Central memory CD4-positive, alpha-beta T cell (primary cell): ENCODE measurements around the gene NPDC1.
A peak's percentile ranks its signal among the peaks of the same experiment; 100 is the strongest.
"Not testable (repeated sequence)": the region's sequence is repeated elsewhere in the genome, so short reads cannot be mapped to it uniquely, and the experiment has no call there.

Experiments
- DNase-seq: peaks from one replicate; pipeline ENCODE4 v3.0.0; 2022

The NPDC1 gene

DNA sequence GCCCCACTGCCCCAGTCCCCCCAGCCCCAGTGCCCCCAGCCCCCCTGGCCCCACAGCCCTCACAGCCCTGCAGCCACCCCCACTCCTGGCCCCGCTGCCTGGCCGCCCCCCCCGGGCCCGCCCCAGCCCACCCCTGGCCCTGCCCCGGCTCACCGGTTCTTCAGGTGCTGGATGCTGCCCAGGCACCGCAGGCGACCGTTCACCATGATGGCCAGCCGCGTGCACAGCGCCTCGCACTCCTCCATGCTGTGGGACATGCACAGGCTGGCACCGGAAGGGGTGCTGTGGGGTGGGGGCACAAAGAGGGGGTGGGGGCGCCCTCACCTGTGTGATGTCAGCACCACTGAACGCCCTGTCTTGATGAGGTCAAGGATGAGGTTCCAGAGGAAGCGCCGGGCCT, 36.8 kb downstream of the NPDC1 start:
- DNase-seq, result no peak

DNA sequence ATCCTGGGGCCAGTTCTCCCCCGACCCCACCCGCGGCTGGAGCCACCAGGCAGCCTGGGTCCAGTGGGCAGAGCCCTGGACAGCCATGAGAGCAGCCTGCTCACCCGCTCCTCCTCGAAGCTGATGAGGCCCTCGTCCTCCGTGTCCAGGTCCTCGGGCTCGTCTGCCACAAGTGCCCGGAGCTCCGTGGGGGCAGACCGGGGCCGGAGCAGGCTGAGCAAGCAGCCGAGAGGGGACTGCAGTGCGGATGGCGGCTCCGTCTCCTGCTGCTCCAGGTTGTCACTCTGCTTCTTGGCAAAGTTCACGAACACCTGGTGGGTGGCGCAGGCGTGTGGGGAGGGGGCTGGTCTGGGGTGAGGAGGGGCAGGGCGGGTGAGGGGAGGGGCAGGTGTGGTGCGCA, 37.7 kb downstream of the NPDC1 start:
- DNase-seq, result no peak

DNA sequence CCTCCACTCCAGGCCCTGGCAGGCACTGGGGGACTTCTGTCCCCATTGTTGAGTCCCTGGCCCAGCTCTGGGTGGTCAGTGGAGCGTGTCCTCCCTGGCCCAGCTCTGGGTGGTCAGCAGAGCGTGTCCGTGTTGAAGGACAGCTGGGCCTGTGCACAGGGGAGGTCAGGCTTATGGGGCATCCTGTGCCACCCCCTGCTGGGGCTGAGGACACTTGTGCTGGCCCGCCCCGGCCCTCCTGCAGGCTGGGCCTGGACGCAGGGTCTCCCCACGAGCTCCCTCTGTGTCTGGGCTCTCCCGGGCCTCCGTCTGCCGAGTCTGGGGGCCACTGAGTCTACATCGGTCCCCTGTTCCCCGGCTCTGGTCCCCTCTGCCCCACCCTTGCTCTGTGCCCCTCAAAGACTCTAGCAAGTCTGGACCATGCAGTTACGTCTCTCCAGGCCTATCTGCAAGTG, 38.1 kb downstream of the NPDC1 start:
- no peak for DNase-seq

DNA sequence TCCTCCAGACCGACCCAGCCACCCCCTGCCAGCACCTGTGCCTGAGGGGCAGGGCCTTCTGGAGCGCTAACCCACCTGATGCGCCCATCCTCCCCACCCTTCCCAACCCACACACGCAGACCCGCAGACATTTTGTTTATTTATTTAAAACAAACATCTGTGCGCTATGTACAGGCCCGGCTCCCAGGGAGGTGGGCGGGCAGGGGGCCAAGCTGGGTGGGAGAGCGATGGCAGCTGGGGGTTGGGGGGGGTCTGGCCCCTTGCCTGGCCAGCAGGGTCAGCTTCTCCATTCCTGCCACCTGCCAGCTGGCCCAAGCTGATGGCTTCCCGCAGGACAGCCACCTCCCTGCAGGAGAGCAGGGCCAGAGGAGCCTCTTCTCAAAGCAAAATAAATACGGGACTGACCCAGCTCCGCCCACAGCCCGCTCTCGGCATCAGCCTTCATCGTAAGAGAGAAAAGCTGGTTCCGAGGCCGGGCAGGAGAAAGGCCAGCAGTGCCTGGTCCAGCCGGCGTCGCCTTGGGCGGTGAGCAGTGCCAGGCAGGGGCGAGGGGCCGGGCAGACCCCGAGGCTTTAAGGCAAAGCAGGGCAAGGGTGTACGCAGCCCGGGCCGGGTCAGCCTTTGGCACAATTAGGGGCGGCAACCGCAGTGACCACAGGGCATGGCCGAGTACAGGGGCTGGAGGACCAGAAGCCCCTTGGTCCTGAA, 38.7 kb downstream of the NPDC1 start:
- DNase-seq, result no peak

DNA sequence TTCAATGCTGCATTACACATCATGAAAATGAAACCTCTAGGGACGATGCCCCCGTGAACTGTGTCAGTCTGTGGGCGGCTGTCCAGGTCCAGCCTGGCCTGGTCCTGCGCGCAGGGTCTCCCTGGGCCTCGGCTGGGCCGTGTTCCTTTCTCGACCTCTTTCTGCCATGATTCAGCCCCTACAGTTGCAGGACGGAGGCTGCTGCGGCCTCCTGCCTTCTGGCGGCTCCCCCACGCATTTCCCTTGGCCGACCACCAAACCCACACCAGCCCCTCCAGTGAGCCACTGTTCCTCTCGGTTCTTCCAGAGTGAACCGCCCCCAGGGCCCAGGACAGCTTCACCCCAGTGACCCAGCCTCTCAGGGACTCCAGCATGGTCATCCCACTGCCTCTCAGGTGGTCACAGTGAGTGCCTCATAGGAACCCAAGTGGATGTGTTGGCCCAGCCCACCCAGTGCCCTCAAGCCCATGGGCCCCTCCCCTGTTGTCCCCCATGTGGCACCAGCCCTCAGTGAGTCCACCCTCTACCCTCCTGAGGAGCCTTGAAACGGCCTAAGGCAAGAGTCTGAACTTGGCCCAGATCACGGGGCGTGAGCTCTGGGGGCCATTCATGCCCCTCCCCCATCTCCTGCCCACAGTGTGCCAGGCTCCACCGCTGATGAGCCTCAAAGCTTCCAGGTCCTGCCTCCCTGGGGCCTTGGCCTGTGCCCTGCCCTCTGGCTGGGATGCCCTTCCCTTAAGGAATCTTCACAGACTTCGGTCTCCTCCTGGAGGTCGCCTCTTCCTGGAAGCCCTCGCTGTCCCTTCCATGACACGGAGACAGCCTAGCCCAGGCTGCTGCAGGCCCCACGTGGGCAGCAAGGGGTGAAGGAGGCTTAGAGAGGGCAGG, 39.6 kb downstream of the NPDC1 start:
- no peak for DNase-seq

DNA sequence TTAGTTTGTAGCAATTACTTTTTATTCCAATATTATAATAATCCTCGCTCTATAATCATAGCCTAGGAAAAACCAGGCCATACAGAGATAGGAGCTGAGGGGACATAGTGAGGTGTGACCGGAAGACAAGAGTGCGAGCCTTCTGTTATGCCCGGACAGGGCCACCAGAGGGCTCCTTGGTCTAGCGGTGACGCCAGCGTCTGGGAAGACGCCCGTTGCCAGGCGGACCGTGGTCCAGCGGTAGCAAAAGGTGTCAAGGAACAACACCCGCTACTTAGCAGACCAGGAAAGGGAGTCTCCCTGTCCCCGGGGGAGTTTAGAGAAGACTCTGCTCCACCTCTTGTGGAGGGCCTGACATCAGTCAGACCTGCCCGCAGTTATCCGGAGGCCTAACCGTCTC, 41.7 kb downstream of the NPDC1 start:
- DNase-seq, result not testable (repeated sequence)

DNA sequence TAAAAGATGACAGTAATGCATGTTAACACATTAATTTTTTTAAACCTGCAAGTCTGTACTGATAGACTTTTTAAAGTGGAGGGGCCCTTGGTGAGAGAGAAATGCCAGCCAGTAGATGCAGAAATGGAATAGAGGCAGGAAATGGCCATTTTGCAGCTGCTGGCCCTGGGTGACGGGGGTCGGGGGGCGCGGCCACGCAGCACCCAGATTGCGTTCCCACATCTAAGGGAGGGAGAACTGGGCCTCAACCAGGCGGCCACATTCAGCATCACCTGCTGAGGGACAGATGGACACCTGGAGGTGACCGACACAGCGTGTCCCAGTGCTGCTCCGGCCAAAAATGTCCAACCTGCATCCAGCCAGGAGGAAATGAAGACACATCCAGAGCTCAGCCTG, 43.3 kb downstream of the NPDC1 start:
- DNase-seq, result no peak

DNA sequence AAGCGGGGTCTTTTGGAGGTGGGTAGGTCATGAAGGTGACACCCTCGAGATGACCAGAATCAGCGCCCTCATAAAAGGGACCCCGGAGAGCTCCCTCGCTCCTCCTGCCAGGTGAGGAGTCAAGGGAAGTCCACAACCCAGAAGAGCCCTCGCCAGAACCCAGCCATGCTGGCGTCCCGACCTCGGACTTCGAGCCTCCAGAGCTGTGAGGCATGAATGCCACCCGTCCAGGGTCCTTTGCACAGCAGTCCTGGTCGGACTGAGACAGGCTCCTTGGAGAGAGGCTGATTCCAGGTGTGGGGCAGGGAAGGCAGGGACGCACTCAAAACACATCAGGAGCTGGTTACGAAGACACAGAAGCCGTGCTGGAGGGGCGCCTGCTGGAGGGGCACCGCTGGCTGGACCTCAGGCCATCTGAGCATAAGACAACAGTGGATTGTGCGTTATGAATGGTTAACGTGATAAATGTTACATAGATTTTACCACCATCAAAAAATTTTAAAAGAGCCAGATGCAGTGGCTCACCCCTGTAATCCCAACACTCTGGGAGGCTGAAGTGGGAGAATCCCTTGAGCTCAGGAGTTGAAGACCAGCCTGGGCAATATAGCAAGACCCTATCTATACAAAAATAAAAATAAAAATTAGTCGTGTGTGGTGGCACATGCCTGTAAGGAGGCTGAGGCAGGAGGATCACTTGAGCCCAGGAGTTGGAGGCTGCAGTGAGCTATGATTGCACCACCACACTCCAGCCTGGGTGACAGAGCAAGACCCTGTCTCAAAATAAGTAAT, 43.9 kb downstream of the NPDC1 start:
- no peak for DNase-seq

DNA sequence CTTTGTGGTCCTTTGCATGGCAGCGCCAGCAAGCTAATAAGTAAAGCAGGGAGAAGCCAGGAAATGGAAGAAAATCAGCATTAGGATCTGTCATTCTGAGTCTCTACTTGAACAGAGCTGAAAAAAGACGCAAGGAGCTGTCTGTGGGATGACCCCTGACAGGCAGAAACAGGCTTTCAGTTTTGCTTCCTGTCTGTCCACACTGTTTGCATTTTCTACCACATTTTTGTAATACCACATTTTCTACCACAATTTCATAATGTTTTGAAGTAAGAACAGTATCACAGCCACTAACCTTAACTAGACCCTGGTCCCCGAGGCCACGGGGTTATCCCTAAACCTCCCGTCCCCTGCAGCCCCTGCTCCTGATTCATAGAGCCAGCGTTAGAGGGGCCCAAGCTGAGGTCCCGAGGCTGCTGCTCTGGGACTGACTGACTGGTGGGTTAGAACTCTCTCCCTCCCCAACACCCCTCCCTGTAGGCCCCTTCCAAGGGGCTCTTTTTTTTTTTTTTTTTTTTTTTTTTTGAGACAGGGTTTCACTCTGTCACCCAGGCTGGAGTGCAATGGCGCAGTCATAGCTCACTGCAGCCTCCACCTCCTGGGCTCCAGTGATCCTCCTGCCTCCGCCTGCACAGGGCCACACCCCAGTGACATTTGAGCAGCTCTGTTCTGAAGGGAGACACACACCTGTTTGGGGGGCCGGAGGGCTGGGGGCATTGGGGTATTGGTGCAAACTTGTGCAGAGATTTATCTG, 45.6 kb downstream of the NPDC1 start:
- DNase-seq, result peak; percentile 45

DNA sequence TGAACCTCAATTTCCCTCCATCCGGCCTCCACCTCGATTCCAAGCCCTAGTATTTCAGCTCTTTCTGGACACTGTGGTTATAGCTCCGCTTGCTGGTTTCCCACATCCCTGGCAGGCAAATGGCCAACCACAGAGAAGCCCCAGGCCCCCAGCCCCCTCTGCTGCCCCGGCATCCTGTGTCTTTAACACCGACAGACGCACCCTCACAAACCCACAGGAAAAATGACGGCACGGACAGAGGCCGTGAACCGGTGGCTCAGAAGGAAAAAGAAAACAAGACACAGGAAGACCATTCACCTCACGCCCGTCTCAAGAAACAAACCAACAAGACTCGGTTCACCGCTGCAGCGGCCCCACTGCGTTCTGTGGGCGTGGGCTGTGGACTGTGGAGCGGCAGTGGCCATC, 48.1 kb downstream of the NPDC1 start:
- DNase-seq, result peak; percentile 42

DNA sequence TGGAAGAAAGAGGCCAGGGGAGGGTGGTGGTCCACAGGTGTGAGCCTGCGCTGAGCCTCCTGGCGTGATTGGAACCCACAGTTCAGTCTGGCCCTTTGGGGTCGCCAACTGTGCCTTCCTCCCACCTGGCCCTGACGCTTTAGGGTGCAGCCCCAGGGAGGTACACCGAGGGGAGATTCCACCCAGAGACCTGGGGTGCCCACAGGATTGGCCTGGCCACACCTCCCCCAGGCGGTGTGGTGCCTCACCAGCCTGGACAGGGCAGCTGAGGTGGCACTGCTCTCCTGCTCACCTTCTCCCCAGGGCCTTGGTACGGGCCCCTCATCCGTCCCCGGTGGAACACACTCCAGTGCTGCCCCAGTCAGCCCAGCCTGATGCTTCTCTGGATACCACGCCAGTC, 48.6 kb downstream of the NPDC1 start:
- no peak for DNase-seq

DNA sequence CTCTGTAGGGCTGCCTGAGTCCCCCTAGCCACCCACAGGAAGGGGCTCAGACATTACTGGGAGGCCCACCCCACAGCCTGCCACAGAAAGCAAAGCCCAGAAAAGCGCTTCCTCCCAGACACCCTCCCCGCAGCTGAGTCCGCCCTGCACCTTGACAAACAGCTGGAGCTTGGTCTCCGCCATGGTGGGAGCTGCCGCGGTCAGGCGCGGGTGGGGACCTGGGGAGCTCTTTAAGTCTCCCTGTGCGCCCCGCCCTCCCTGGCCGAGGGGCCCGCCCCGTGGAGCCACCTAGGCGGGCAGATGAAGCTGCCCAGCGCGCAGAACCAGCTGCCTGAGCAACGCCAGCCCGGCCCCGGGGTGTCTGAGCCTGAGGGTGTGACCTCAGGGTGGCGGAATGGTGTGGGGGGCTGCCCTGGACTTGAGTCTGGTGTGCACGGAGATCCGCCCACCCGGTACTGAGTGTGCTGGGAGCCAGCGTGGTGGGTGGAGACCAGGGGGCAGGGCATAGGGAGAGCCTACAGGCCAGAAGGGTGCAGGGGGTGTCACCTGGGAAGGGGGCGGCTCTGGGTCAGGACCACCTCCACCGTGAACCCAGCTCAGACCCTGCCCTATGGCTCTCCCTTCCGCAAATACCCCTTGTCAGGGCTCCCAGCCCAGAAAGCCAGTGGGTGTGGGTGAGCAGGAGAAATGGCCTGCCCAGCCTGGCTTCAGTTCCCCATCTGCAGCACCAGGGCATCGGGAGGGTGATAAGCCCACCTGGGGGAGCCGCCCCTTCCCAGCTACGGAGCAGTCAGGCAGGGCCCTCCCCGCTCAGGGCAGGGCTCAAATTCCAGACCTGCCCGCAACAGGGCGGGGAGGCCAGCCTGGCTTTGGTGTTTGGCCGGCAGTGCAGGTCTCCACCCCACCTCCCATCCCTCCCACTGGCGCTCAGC, 49.4 kb downstream of the NPDC1 start, which contains the start of gene CLIC3:
CLIC3 (minus strand) TSS at position 208 of the 932 bp plus-strand sequence; CDS start at position 183, 25 bp downstream.
- peak; percentile 64 for DNase-seq

DNA sequence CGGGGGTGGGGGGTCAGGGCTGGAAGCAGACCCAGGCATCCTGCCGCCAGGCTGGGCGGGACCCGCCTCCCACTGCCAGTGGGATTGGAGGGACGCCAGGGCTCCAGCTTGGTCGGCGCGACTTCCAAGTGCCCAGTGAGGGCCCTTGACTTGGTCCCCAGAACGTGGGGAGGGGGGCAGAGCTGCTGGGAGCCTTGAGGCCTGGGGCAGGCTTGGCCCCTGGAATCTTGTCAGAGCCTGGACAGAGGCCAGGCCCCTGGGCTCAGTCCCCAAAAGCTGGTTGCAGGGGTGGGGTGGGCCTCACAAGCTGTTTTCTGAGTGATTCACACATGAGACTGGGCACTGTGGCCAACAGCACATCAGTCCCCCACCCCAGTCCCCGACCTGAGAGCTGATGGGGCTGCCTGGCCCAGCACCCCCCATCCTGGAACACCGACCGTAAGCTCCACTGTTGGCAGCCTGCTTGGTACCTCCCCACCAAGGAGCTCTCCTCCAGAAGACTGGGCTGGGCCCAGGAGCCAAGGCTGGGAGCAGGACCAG, 50.1 kb downstream of the NPDC1 start:
- DNase-seq, result no peak

DNA sequence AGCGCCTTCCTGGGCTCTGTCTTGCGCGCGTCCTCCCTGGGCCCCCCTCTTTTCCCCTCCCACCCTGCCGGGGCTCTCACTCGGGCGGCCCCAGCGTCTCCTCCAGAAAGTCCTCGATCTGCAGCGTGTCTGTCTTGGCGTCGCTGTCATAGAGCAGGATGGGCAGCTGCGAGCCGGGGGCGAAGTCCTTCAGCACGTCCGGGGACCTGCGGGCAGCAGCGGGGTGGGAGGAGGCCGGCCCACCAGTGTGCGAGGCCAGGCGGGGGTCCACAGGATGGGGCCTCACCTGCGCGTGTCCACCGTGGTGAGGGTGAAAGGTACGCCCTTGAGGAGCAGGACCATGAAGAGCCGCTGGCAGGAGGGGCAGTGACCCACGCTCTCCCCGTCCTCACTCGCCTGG, 50.6 kb downstream of the NPDC1 start:
- no peak for DNase-seq

DNA sequence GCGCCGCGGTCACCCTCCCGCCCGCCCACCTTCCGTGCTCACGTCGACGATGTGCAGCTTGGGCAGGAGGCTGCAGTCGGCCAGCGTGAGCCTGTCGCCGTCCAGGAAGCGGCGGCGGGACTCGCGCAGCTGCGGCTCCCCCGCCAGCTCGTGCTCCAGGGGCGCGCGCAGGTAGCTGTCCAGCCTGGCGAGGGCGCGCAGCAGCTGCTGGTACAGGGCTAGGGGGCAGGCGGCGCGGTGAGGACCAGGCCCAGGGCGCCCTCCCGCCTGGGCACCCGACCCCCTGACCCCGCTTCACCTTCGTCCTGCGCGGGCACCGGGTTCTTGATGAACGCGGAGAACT, 51.1 kb downstream of the NPDC1 start:
- DNase-seq, result no peak

DNA sequence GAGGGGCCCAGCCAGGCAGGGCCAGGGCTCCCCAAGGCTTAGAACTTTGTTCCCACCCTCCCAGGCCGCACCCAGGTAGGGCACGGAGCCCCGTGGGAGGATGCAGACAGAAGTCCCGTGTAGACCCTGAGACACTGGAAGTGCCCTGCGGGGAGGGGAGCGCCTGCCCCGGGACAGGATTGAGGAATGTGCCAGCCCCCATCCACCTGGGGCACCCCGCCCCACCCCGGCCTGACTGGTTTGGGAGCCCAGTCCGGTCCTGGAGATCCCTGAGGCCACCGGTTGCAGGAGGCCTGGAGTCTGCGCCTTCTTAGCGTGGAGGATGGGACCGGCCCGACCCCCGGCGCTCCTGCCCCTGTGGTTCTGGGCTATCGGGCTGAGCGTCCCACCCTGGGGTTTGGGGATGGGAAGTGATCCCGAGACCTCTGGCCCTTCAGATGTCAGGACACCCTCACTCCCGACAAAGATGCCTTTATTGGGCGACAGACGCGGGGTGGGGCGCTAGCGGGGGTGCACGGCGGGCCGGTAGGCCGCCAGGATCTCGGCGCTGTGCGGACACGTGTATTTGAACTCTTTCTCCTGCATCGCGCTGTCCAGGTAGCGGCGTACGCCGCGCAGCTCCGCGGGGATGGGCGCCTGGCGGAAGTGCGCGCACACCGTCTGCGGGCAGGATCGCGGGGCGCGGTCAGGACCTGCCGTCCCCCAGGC, 51.6 kb downstream of the NPDC1 start:
- no peak for DNase-seq

DNA sequence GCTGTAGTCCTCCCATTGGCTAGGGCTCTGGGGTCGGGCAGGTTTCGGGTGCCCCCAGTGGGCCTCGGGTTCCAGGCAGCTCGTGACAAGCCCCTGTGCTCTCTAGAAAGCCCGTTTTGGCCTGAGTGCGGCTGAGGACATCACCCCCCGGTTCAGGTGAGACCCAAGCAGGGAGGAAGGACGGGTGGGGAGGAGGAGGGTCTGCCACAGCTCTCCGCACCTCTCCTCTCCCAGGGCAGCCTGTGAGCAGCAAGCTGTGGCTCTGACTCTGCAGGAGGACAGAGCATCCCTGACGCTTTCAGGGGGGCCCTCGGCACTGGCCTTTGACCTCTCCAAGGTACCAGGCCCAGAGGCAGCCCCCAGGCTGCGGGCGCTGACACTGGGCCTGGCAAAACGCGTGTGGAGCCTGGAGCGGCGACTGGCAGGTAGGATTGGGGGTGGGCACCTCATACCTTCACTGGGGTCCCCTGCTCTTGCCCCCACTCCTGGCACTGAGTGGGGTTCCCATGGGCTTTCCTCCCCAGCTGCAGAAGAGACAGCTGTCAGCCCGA, 53.1 kb downstream of the NPDC1 start:
- DNase-seq, result no peak

DNA sequence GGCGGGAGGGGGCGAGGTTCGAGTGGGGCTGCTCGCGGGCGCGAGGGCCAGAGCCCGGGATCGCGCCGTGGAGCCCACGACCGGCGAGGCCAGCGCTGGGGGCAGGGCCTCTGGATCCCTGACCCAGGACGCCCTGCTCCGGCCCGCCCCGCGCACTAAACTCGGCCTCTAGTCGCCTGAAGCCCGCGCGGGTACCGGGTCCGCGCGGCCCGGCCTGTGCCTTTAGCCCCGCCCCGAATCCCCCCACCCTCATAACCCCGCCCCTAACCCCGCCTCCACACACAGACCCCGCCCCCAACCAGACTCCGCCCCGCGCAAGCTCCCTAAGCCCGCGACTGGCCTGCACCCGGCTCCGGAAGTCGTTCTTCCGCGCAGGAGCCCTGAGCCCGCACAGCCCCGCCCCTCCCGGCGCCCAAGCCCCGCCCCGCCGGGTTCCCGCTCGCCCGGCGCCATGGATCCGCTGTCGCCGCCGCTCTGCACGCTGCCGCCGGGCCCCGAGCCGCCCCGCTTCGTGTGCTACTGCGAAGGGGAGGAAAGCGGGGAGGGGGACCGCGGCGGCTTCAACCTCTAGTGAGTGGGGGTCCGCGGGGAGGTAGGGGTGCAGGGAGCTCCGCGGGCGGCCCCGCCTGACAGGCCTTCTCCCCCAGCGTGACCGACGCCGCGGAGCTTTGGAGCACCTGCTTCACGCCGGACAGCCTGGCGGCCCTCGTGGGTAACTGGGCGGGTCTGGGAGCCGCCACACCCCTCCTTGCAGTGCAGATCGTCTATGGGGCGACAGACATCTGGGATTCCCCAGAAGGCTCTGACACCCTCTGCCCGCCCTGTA, 53.8 kb downstream of the NPDC1 start, which contains the start of gene PAXX:
PAXX (plus strand) TSS at position 430 of the 826 bp plus-strand sequence; CDS start at position 452, 22 bp downstream.
- DNase-seq, result peak; percentile 92
